H1 (cell line): ENCODE results near the gene ACTR1B. TPM values are rescaled to one million over a fixed set of nuclear protein-coding genes. Genes with fewer than 3 reads are reported as not detected.
A peak's percentile ranks its signal among the peaks of the same experiment; 100 is the strongest.

Source experiments
- CTCF ChIA-PET: fragments of 300-600 bp; sonication (Branson Sonifier 250); formaldehyde crosslinking; loops from one replicate; lab custom pipeline; 2021; ENCODE audit not compliant: partially characterized antibody; lab: Charles Lee
- POLR2A ChIA-PET: fragments of 300-600 bp; sonication (Branson Sonifier 250); formaldehyde crosslinking; loops from one replicate; lab custom pipeline; 2021; ENCODE audit warnings: inconsistent platforms; ENCODE audit not compliant: partially characterized antibody; lab: Charles Lee
- DNase-seq, 2 experiments: peaks; one replicate each; pipeline versions ENCODE4 v3.0.0 to v3.0.0-alpha.2; 2010 to 2022; ENCODE audit warnings: low spot score in 2 of 2, low read depth in 1 of 2, mixed read lengths in 1 of 2
- FAIRE-seq: peaks from 2 replicates; lab custom pipeline; 2011; peaks lifted over from hg19 to GRCh38; lab: Jason Lieb, UNC
- H2AFZ ChIP-seq: 2 replicates; pipeline ENCODE4 v1.8.1; 2012; ENCODE audit warnings: low read length, inconsistent platforms
- H2AK5ac ChIP-seq: 2 replicates; pipeline ENCODE4 v1.6.1; 2013; ENCODE audit warnings: low read depth, low read length
- H2BK120ac ChIP-seq: replicated peaks from 2 replicates; pipeline ENCODE3; 2013; ENCODE audit warnings: low read depth, low read length, inconsistent platforms
- H2BK12ac ChIP-seq: 2 replicates; pipeline ENCODE4 v1.6.1; 2013; ENCODE audit warnings: low read depth, low read length
- H2BK15ac ChIP-seq: 2 replicates; pipeline ENCODE4 v1.6.1; 2013; ENCODE audit warnings: low read length
- H2BK20ac ChIP-seq: 2 replicates; pipeline ENCODE4 v1.6.1; 2013; ENCODE audit warnings: low read length
- H2BK5ac ChIP-seq: 2 replicates; pipeline ENCODE4 v1.6.1; 2013; ENCODE audit warnings: low read depth, low read length
- H3K14ac ChIP-seq: 2 replicates; pipeline ENCODE4 v1.6.1; 2013; ENCODE audit warnings: inconsistent platforms; ENCODE audit not compliant: insufficient read length
- H3K18ac ChIP-seq: 2 replicates; pipeline ENCODE4 v1.6.1; 2013; ENCODE audit warnings: low read length; ENCODE audit errors: extremely low read depth
- H3K23ac ChIP-seq: 2 replicates; pipeline ENCODE4 v1.6.1; 2013; ENCODE audit warnings: inconsistent platforms; ENCODE audit not compliant: insufficient read length
- H3K23me2 ChIP-seq: 2 replicates; pipeline ENCODE4 v1.6.1; 2013; ENCODE audit warnings: low read depth, low read length
- H3K27ac ChIP-seq: 2 replicates; pipeline ENCODE4 v1.6.1; 2011; ENCODE audit warnings: low read depth, low read length, inconsistent platforms
- H3K27me3 ChIP-seq, 4 experiments: replicated peaks in 1 of 4; 1 replicate in 1 of 4; 2 replicates in 3 of 4; pipeline versions ENCODE4 v1.6.1 to v1.8.1; 2011 to 2013; ENCODE audit warnings: low read length in 3 of 4, mild to moderate bottlenecking in 3 of 4, inconsistent platforms in 2 of 4, mixed read lengths in 2 of 4, moderate library complexity in 1 of 4; ENCODE audit not compliant: control insufficient read depth in 3 of 4, insufficient read depth in 3 of 4; ENCODE audit errors: extremely low read depth in 1 of 4
- H3K36me3 ChIP-seq, 4 experiments: 2 replicates each; pipeline versions ENCODE4 v1.6.1 to v1.8.1; 2011 to 2013; ENCODE audit warnings: mild to moderate bottlenecking in 4 of 4, low read length in 3 of 4, moderate library complexity in 2 of 4, control low read depth in 1 of 4, inconsistent platforms in 1 of 4; ENCODE audit not compliant: insufficient read depth in 4 of 4, control insufficient read depth in 2 of 4
- H3K4ac ChIP-seq: replicated peaks from 2 replicates; pipeline ENCODE3; 2013; ENCODE audit warnings: low read length, low read depth, mixed read lengths, inconsistent platforms; ENCODE audit not compliant: insufficient read length
- H3K4me1 ChIP-seq, 4 experiments: replicated peaks in 1 of 4; 1 replicate in 1 of 4; 2 replicates in 3 of 4; pipeline versions ENCODE4 v1.6.1 to v1.8.1; 2011 to 2013; ENCODE audit warnings: low read length in 3 of 4, inconsistent platforms in 2 of 4, mixed read lengths in 1 of 4; ENCODE audit not compliant: insufficient read depth in 4 of 4, control insufficient read depth in 3 of 4
- H3K4me2 ChIP-seq, 2 experiments: 2 replicates each; pipeline versions ENCODE4 v1.6.1 to v1.8.1; 2011 to 2013; ENCODE audit warnings: low read depth in 2 of 2, low read length in 2 of 2, control low read depth in 1 of 2, inconsistent platforms in 1 of 2, mild to moderate bottlenecking in 1 of 2; ENCODE audit not compliant: insufficient read depth in 1 of 2
- H3K4me3 ChIP-seq, 4 experiments: fragments of 200-600, 300-600 bp in 1 of 4; sonication (generic), shearing (Covaris generic), sonication (Bioruptor Twin) in 1 of 4; 2 replicates each; pipeline versions ENCODE4 v1.5.1 to v1.8.1; 2011 to 2016; ENCODE audit warnings: low read length in 4 of 4, low read depth in 3 of 4, control low read depth in 2 of 4, inconsistent platforms in 2 of 4, mild to moderate bottlenecking in 2 of 4, mixed read lengths in 1 of 4, moderate library complexity in 1 of 4; ENCODE audit not compliant: insufficient read depth in 2 of 4; ENCODE audit errors: extremely low read depth in 1 of 4
- H3K56ac ChIP-seq: replicated peaks from 2 replicates; pipeline ENCODE3; 2013; ENCODE audit warnings: low read depth, mild to moderate bottlenecking, mixed read lengths, low read length, inconsistent platforms; ENCODE audit not compliant: insufficient read length
- H3K79me1 ChIP-seq: 2 replicates; pipeline ENCODE4 v1.6.1; 2013; ENCODE audit warnings: low read depth, low read length, control low read depth
- H3K79me2 ChIP-seq, 2 experiments: 2 replicates each; pipeline versions ENCODE4 v1.6.1 to v1.8.1; 2012 to 2013; ENCODE audit warnings: low read length in 2 of 2, mild to moderate bottlenecking in 2 of 2, inconsistent platforms in 1 of 2; ENCODE audit not compliant: insufficient read depth in 2 of 2, control insufficient read depth in 1 of 2
- H3K9ac ChIP-seq, 4 experiments: replicated peaks in 1 of 4; 1 replicate in 1 of 4; 2 replicates in 3 of 4; pipeline versions ENCODE4 v1.6.1 to v1.8.1; 2011 to 2013; ENCODE audit warnings: low read depth in 3 of 4, low read length in 3 of 4, control low read depth in 2 of 4, mild to moderate bottlenecking in 2 of 4, moderate library complexity in 2 of 4, inconsistent platforms in 1 of 4; ENCODE audit errors: extremely low read depth in 1 of 4
- H3K9me3 ChIP-seq, 2 experiments: 2 replicates each; pipeline versions ENCODE4 v1.6.1 to v1.8.1; 2012 to 2013; ENCODE audit warnings: mild to moderate bottlenecking in 2 of 2, moderate library complexity in 2 of 2, control low read depth in 1 of 2, inconsistent platforms in 1 of 2, low read depth in 1 of 2, low read length in 1 of 2, mixed read lengths in 1 of 2; ENCODE audit not compliant: insufficient read depth in 2 of 2
- H4K20me1 ChIP-seq, 2 experiments: replicated peaks in 1 of 2; 2 replicates each; pipeline versions ENCODE3 to v1.8.1; 2011 to 2013; ENCODE audit warnings: inconsistent platforms in 2 of 2, low read length in 2 of 2, mild to moderate bottlenecking in 1 of 2; ENCODE audit not compliant: insufficient read depth in 2 of 2, control insufficient read depth in 1 of 2
- H4K5ac ChIP-seq: 2 replicates; pipeline ENCODE4 v1.6.1; 2013; ENCODE audit warnings: low read length, low read depth, mixed read lengths, inconsistent platforms; ENCODE audit not compliant: insufficient read length
- H4K8ac ChIP-seq: 2 replicates; pipeline ENCODE4 v1.8.0; 2013; ENCODE audit warnings: mild to moderate bottlenecking, moderate library complexity, low read length, inconsistent platforms; ENCODE audit not compliant: insufficient read depth; ENCODE audit errors: extremely low read depth
- H4K91ac ChIP-seq: replicated peaks from 2 replicates; pipeline ENCODE3; 2013; ENCODE audit warnings: low read length, mixed read lengths, inconsistent platforms; ENCODE audit not compliant: insufficient read length
- JUN ChIP-seq: IDR thresholded peaks from 2 replicates; pipeline ENCODE4 v1.6.1; 2011; ENCODE audit warnings: low read depth, mild to moderate bottlenecking, improper control_type of control experiment, low read length
- TAF1 ChIP-seq: IDR thresholded peaks from 2 replicates; pipeline ENCODE4 v1.6.1; 2011; ENCODE audit warnings: mild to moderate bottlenecking, low read depth, low read length
- WGBS, 2 experiments: shearing (Covaris generic) in 1 of 2; methylation state at CpG; one replicate each; pipeline versions ENCODE4 v1.1.6 to v1.1.7; 2013 to 2015; ENCODE audit warnings: low lambda C conversion rate in 2 of 2, mixed read lengths in 2 of 2, inconsistent platforms in 1 of 2, low coverage in 1 of 2, missing lambda C conversion rate in 1 of 2; ENCODE audit not compliant: insufficient replicate concordance in 2 of 2, insufficient coverage in 1 of 2, insufficient read length in 1 of 2; ENCODE audit errors: extremely low coverage in 1 of 2, missing lambda C conversion rate in 1 of 2; 5-methylcytosine and 5-hydroxymethylcytosine counted together
- polyA plus RNA-seq, 7 experiments: library from polyadenylated mRNA; depleted of rRNA in 3 of 7; stranded (reverse) in 5 of 7; unstranded in 2 of 7; fragments of >200 nt in 5 of 7; fragments of 200-250 nt in 2 of 7; gene quantifications; 1 replicate in 5 of 7; 2 replicates in 1 of 7; 4 replicates in 1 of 7; pipeline versions ENCODE4 v1.2.1 to v1.2.3, GENCODE V29; 2011 to 2013; ENCODE audit warnings: missing spikeins in 2 of 7, mixed read lengths in 2 of 7
- total RNA-seq: library from RNA; stranded (reverse); fragmentation: NEBNext Ultra II Directional; extraction: Animal tissue kit (Norgen Biotek cat#: 25700); gene quantifications from 2 replicates; pipeline ENCODE4 v1.2.1, GENCODE V29; 2021
- TF ChIP-seq, protein P1 (sequence below), 3 experiments: IDR thresholded peaks; 1 replicate in 2 of 3; 2 replicates in 1 of 3; pipeline versions ENCODE4 v1.5.1 to v1.6.1; 2011; ENCODE audit warnings: low read length in 3 of 3, mild to moderate bottlenecking in 3 of 3, inconsistent platforms in 2 of 3, low read depth in 1 of 3, moderate library complexity in 1 of 3; ENCODE audit not compliant: insufficient read depth in 1 of 3; ENCODE audit errors: control extremely low read depth in 1 of 3

Gene ACTR1B
- total and polyA plus RNA-seq, 2 of the 8 experiments (the other 6 are each of a cell fraction or from before 2014, with no cell fraction given): 40.7 to 56.0 TPM

DNA sequence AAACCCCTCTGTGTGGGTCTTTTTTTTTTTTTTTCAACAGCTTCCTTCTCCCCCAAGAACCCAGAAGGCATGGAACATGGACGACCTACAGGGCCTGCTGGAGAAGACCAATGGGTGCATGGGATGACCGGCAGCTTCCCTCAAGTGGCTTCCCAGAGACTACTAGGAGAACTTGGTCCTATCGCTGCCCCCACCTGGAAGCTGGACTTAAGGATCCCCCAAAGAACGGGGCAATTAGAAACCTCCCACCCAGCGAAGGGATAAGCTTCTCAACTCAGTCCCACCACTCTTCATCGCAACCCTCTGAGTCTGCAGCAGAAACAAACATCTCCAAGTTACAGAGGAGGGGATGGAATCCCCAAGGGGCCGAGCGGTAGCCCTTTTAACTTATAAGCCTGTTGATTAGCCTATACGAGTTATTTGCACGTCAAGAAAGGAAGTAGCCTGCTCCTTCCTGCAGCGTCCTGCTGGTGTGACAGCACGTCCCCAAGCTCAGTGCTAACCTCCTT lies 1.4 kb downstream of the ACTR1B start:
- POLR2A ChIA-PET: interaction anchor here (1.2 to 7.9 kb wide), 6 partner anchors 11 to 75 kb away, joined by 3 to 102 read pairs (median 8); partner anchors contain the start of gene COX5B
- CTCF ChIA-PET: interaction anchor here (1.2 to 8.2 kb wide), 7 partner anchors 11 to 78 kb away, joined by 4 to 132 read pairs (median 20); partner anchors contain the start of gene COX5B

More for the DNA sequence above, 1.4 kb downstream of the ACTR1B start:
- Histone ChIP-seq H3K4me1 (peaks cover 0 to 9% (median 7%) of the 10 kb centered on the region in 4 experiments; a peak in 4 of 7 replicates), H3K18ac (no peak overlapping the region), H3K27ac (no peak overlapping the region), H2BK120ac (no peak overlapping the region), H2BK5ac (0 out of 2 replicates have a peak overlapping the region, but pooled peaks have one; percentile 16), H3K27me3 (no peaks in the 10 kb centered on the region), H3K9ac (no peak overlapping the region; a peak in 3 of 7 replicates), H4K20me1 (peaks cover 0 to 13% of the 10 kb centered on the region in 2 experiments), H3K4me2 (peak overlapping the region; percentile 94 to 95), H3K9me3 (no peaks in the 10 kb centered on the region), H3K23ac (no peak overlapping the region), H2AFZ (no peak overlapping the region), H3K36me3 (peaks cover 0 to 12% (median 5%) of the 10 kb centered on the region in 4 experiments; a peak in 5 of 8 replicates), H3K4me3 (peak overlapping the region; percentile 76 to 82 (median 79); a peak in 7 of 8 replicates), H3K79me1 (peaks cover 8% of the 10 kb centered on the region)
- no peak for FAIRE-seq
- TF ChIP-seq, protein P1, sequence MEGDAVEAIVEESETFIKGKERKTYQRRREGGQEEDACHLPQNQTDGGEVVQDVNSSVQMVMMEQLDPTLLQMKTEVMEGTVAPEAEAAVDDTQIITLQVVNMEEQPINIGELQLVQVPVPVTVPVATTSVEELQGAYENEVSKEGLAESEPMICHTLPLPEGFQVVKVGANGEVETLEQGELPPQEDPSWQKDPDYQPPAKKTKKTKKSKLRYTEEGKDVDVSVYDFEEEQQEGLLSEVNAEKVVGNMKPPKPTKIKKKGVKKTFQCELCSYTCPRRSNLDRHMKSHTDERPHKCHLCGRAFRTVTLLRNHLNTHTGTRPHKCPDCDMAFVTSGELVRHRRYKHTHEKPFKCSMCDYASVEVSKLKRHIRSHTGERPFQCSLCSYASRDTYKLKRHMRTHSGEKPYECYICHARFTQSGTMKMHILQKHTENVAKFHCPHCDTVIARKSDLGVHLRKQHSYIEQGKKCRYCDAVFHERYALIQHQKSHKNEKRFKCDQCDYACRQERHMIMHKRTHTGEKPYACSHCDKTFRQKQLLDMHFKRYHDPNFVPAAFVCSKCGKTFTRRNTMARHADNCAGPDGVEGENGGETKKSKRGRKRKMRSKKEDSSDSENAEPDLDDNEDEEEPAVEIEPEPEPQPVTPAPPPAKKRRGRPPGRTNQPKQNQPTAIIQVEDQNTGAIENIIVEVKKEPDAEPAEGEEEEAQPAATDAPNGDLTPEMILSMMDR (IDR thresholded peaks at IDR 0.05; ENCODE audit: control extremely low read depth in 1 of 3, insufficient read depth in 1 of 3, low read depth in 1 of 3, low read length in 3 of 3): 0 out of 4 replicates have a peak, but pooled peaks of 1 of the 3 experiments have one; percentile 9
- 0 out of 2 replicates have a peak, but pooled peaks have one; percentile 31 for TF ChIP-seq TAF1
- TF ChIP-seq JUN: no peak
- TF ChIP-seq, all 59 proteins: peak for 2
- H3K23me2 ChIP-seq: peaks cover 7% of the 10 kb centered on the region
- H3K56ac ChIP-seq: no peak overlapping the region
- H3K4ac ChIP-seq: no peak overlapping the region
- H2AK5ac ChIP-seq: no peak overlapping the region
- no peak for DNase-seq
- peaks cover 0 to 25% of the 10 kb centered on the region in 2 experiments; a peak in 2 of 4 replicates for H3K79me2 ChIP-seq
- no peak overlapping the region for H4K91ac ChIP-seq
- H2BK15ac ChIP-seq: no peak overlapping the region
- H4K8ac ChIP-seq: no peak overlapping the region
- no peak overlapping the region for H3K14ac ChIP-seq
- no peak overlapping the region for H2BK12ac ChIP-seq
- no peak overlapping the region for H2BK20ac ChIP-seq
- H4K5ac ChIP-seq: no peak overlapping the region
- WGBS, 2 experiments: 50% methylated on average over 12 of the region's 12 CpGs; no CpG with 5 or more reads in 1 of the 2 experiments
